HepG2 (cell line): ENCODE data around the gene MBTPS1. TPM values are rescaled to one million over a fixed set of nuclear protein-coding genes. Genes with fewer than 3 reads are reported as not detected.
A peak's percentile ranks its signal among the peaks of the same experiment; 100 is the strongest.

ENCODE experiments used
- EED ChIP-seq: sonication (generic); formaldehyde crosslinking; IDR thresholded peaks from 2 replicates; pipeline ENCODE4 v1.5.0; 2020; ENCODE audit warnings: mild to moderate bottlenecking, missing genetic modification reagents
- HES4 ChIP-seq: sonication (generic); formaldehyde crosslinking; IDR thresholded peaks from 2 replicates; pipeline ENCODE4 v1.9.0; 2021; ENCODE audit warnings: mild to moderate bottlenecking, missing genetic modification reagents, borderline replicate concordance
- HOXA7 ChIP-seq: sonication (generic); formaldehyde crosslinking; IDR thresholded peaks from 2 replicates; pipeline ENCODE4 v1.8.1; 2022; ENCODE audit warnings: mild to moderate bottlenecking, missing genetic modification reagents, moderate library complexity
- KLF12 ChIP-seq: sonication (generic); formaldehyde crosslinking; IDR thresholded peaks from 2 replicates; pipeline ENCODE4 v1.4.0; 2020; ENCODE audit warnings: missing genetic modification reagents, borderline replicate concordance
- MAF1 ChIP-seq: sonication (generic); formaldehyde crosslinking; IDR thresholded peaks from 2 replicates; pipeline ENCODE4 v1.5.0; 2020; ENCODE audit warnings: missing genetic modification reagents, borderline replicate concordance
- MED1 ChIP-seq: sonication (generic); formaldehyde crosslinking; IDR thresholded peaks from 2 replicates; pipeline ENCODE4 v1.4.0; 2020; ENCODE audit warnings: missing genetic modification reagents
- NCOA1 ChIP-seq: sonication (generic); formaldehyde crosslinking; IDR thresholded peaks from 2 replicates; pipeline ENCODE4 v1.9.0; 2021; ENCODE audit warnings: missing genetic modification reagents
- NFE2L1 ChIP-seq: sonication (generic); formaldehyde crosslinking; IDR thresholded peaks from 2 replicates; pipeline ENCODE4 v1.4.0; 2020; ENCODE audit warnings: missing genetic modification reagents, mild to moderate bottlenecking, borderline replicate concordance
- PLRG1 ChIP-seq: fragments of 450-650 bp; conservative IDR thresholded peaks from 2 replicates; pipeline ENCODE4 v1.6.1; 2016
- TGIF2 ChIP-seq: IDR thresholded peaks from 2 replicates; pipeline ENCODE4 v1.6.1; 2016; ENCODE audit warnings: control low read depth, missing compliant biosample characterization
- ZFP36L2 ChIP-seq: sonication (generic); formaldehyde crosslinking; IDR thresholded peaks from 2 replicates; pipeline ENCODE4 v1.4.0; 2020; ENCODE audit warnings: missing genetic modification reagents
- ZIK1 ChIP-seq: sonication (generic); formaldehyde crosslinking; IDR thresholded peaks from 2 replicates; pipeline ENCODE4 v1.5.0; 2020; ENCODE audit warnings: mild to moderate bottlenecking, low read depth, missing genetic modification reagents, borderline replicate concordance
- ZMYM3 ChIP-seq: sonication (generic); formaldehyde crosslinking; IDR thresholded peaks from 2 replicates; pipeline ENCODE4 v1.5.1; 2020; ENCODE audit warnings: mild to moderate bottlenecking, missing genetic modification reagents
- ZNF124 ChIP-seq: sonication (generic); formaldehyde crosslinking; IDR thresholded peaks from 2 replicates; pipeline ENCODE4 v1.4.0; 2020; ENCODE audit warnings: missing genetic modification reagents
- ZNF326 ChIP-seq: sonication (generic); formaldehyde crosslinking; IDR thresholded peaks from 2 replicates; pipeline ENCODE4 v1.4.0; 2020; ENCODE audit warnings: missing genetic modification reagents, borderline replicate concordance
- polyA plus RNA-seq, 8 experiments: library from polyadenylated mRNA; depleted of rRNA in 3 of 8; stranded (reverse) in 7 of 8; unstranded in 1 of 8; fragments of >200 nt; fragmentation: Illumina TruSeq in 4 of 8; extraction: Trizol in 4 of 8; gene quantifications; 2 replicates each; pipeline versions ENCODE4 v1.2.1 to v1.2.3, GENCODE V29; 2011 to 2016; ENCODE audit warnings: low read depth in 4 of 8, missing spikeins in 1 of 8, mixed read lengths in 1 of 8; ENCODE audit not compliant: insufficient read depth in 1 of 8
- total RNA-seq, 5 experiments: library from RNA; depleted of rRNA; stranded (reverse); fragments of >200 nt; fragmentation: Illumina TruSeq; extraction: Trizol; gene quantifications; 2 replicates each; pipeline ENCODE4 v1.2.3, GENCODE V29; 2016; ENCODE audit warnings: low read depth in 1 of 5
- TF ChIP-seq, protein P1 (sequence below): sonication (generic); formaldehyde crosslinking; IDR thresholded peaks from 2 replicates; pipeline ENCODE4 v1.4.0; 2020; ENCODE audit warnings: missing genetic modification reagents
- TF ChIP-seq, protein P2 (sequence below): sonication (generic); formaldehyde crosslinking; IDR thresholded peaks from 2 replicates; pipeline ENCODE4 v1.5.1; 2020; ENCODE audit warnings: missing genetic modification reagents, mild to moderate bottlenecking, borderline replicate concordance
- TF ChIP-seq, protein P3 (sequence below): sonication (generic); formaldehyde crosslinking; IDR thresholded peaks from 2 replicates; pipeline ENCODE4 v1.9.0; 2021; ENCODE audit warnings: mild to moderate bottlenecking, missing genetic modification reagents

MBTPS1 gene
- total and polyA plus RNA-seq, 2 of the 13 experiments (the other 11 are each of a cell fraction or from before 2014, with no cell fraction given) = 56.7 to 91.3 TPM

DNA sequence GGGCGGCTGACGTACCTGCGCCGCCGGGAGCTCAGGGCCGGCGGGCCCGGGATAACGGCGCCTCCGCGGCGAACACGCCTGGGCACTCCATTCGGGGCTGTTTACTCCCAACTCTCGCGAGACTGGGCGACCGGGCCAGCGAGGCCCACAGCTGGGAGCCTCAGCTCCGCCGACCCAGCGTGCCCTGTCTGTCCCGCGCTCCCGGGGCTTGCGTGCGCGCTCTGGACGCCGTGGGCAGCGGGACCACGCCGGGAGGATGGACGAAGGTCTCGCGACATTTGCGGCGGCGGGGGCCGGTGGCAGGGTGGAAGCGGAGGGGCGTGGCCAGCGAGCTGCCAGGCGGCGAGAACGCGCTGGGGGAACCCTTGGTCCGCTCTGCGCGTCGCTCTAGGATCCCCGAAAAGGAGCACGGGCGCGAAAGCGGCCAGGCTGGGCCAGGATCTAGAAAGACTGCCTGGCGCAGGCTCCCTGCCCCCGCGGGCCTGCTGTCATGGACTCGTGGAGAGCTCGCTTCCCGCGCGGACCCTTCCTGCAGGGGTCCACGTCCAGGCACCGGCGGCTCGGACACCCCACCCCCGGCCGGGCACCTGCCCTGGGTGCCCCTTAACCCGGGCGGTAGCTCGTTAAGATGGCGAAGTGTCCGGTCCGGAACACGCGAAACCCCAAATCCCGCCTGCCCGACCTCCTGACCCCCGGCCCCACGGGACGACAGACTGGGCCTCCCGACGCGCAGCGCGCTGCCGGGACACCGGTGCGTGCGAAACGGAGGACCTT is at the start of gene MBTPS1 (continued):
- TF ChIP-seq, protein P1, sequence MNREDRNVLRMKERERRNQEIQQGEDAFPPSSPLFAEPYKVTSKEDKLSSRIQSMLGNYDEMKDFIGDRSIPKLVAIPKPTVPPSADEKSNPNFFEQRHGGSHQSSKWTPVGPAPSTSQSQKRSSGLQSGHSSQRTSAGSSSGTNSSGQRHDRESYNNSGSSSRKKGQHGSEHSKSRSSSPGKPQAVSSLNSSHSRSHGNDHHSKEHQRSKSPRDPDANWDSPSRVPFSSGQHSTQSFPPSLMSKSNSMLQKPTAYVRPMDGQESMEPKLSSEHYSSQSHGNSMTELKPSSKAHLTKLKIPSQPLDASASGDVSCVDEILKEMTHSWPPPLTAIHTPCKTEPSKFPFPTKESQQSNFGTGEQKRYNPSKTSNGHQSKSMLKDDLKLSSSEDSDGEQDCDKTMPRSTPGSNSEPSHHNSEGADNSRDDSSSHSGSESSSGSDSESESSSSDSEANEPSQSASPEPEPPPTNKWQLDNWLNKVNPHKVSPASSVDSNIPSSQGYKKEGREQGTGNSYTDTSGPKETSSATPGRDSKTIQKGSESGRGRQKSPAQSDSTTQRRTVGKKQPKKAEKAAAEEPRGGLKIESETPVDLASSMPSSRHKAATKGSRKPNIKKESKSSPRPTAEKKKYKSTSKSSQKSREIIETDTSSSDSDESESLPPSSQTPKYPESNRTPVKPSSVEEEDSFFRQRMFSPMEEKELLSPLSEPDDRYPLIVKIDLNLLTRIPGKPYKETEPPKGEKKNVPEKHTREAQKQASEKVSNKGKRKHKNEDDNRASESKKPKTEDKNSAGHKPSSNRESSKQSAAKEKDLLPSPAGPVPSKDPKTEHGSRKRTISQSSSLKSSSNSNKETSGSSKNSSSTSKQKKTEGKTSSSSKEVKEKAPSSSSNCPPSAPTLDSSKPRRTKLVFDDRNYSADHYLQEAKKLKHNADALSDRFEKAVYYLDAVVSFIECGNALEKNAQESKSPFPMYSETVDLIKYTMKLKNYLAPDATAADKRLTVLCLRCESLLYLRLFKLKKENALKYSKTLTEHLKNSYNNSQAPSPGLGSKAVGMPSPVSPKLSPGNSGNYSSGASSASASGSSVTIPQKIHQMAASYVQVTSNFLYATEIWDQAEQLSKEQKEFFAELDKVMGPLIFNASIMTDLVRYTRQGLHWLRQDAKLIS = 0 out of 2 replicates have a peak, but pooled peaks have one; percentile 1
- TF ChIP-seq HES4 (peak; percentile 51; the same call in 1 of the 2 replicates), ZNF124 (CRISPR knock-in tag) (no peak; the same call in 1 of the 2 replicates), ZIK1 (CRISPR knock-in tag) (peak; percentile 71; the same call in 1 of the 2 replicates), NFE2L1 (CRISPR knock-in tag) (peak; percentile 82; the same call in 1 of the 2 replicates), TGIF2 (CRISPR knock-in tag) (peak; percentile 74), MED1 (CRISPR knock-in tag) (peak; percentile 80), HOXA7 (CRISPR knock-in tag) (no peak), MAF1 (CRISPR knock-in tag) (no peak), ZFP36L2 (CRISPR knock-in tag) (no peak), PLRG1 (no peak), EED (CRISPR knock-in tag) (peak; percentile 72; the same call in 1 of the 2 replicates), KLF12 (CRISPR knock-in tag) (peak; percentile 76; the same call in 1 of the 2 replicates), ZMYM3 (CRISPR knock-in tag) (no peak), NCOA1 (CRISPR knock-in tag) (0 out of 2 replicates have a peak, but pooled peaks have one; percentile 14), ZNF326 (CRISPR knock-in tag) (0 out of 2 replicates have a peak, but pooled peaks have one; percentile 48)
- TF ChIP-seq, protein P2, sequence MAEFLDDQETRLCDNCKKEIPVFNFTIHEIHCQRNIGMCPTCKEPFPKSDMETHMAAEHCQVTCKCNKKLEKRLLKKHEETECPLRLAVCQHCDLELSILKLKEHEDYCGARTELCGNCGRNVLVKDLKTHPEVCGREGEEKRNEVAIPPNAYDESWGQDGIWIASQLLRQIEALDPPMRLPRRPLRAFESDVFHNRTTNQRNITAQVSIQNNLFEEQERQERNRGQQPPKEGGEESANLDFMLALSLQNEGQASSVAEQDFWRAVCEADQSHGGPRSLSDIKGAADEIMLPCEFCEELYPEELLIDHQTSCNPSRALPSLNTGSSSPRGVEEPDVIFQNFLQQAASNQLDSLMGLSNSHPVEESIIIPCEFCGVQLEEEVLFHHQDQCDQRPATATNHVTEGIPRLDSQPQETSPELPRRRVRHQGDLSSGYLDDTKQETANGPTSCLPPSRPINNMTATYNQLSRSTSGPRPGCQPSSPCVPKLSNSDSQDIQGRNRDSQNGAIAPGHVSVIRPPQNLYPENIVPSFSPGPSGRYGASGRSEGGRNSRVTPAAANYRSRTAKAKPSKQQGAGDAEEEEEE (CRISPR knock-in tag) = no peak
- TF ChIP-seq, protein P3, sequence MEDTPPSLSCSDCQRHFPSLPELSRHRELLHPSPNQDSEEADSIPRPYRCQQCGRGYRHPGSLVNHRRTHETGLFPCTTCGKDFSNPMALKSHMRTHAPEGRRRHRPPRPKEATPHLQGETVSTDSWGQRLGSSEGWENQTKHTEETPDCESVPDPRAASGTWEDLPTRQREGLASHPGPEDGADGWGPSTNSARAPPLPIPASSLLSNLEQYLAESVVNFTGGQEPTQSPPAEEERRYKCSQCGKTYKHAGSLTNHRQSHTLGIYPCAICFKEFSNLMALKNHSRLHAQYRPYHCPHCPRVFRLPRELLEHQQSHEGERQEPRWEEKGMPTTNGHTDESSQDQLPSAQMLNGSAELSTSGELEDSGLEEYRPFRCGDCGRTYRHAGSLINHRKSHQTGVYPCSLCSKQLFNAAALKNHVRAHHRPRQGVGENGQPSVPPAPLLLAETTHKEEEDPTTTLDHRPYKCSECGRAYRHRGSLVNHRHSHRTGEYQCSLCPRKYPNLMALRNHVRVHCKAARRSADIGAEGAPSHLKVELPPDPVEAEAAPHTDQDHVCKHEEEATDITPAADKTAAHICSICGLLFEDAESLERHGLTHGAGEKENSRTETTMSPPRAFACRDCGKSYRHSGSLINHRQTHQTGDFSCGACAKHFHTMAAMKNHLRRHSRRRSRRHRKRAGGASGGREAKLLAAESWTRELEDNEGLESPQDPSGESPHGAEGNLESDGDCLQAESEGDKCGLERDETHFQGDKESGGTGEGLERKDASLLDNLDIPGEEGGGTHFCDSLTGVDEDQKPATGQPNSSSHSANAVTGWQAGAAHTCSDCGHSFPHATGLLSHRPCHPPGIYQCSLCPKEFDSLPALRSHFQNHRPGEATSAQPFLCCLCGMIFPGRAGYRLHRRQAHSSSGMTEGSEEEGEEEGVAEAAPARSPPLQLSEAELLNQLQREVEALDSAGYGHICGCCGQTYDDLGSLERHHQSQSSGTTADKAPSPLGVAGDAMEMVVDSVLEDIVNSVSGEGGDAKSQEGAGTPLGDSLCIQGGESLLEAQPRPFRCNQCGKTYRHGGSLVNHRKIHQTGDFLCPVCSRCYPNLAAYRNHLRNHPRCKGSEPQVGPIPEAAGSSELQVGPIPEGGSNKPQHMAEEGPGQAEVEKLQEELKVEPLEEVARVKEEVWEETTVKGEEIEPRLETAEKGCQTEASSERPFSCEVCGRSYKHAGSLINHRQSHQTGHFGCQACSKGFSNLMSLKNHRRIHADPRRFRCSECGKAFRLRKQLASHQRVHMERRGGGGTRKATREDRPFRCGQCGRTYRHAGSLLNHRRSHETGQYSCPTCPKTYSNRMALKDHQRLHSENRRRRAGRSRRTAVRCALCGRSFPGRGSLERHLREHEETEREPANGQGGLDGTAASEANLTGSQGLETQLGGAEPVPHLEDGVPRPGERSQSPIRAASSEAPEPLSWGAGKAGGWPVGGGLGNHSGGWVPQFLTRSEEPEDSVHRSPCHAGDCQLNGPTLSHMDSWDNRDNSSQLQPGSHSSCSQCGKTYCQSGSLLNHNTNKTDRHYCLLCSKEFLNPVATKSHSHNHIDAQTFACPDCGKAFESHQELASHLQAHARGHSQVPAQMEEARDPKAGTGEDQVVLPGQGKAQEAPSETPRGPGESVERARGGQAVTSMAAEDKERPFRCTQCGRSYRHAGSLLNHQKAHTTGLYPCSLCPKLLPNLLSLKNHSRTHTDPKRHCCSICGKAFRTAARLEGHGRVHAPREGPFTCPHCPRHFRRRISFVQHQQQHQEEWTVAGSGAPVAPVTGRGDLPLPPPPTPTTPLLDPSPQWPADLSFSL (CRISPR knock-in tag) = no peak
